ENCODE measurements around the gene COL18A1.

GRCh38 chr21:45415188-45415942 lies 10.4 kb downstream of the COL18A1 start:
- TF ChIP-seq, protein P1, sequence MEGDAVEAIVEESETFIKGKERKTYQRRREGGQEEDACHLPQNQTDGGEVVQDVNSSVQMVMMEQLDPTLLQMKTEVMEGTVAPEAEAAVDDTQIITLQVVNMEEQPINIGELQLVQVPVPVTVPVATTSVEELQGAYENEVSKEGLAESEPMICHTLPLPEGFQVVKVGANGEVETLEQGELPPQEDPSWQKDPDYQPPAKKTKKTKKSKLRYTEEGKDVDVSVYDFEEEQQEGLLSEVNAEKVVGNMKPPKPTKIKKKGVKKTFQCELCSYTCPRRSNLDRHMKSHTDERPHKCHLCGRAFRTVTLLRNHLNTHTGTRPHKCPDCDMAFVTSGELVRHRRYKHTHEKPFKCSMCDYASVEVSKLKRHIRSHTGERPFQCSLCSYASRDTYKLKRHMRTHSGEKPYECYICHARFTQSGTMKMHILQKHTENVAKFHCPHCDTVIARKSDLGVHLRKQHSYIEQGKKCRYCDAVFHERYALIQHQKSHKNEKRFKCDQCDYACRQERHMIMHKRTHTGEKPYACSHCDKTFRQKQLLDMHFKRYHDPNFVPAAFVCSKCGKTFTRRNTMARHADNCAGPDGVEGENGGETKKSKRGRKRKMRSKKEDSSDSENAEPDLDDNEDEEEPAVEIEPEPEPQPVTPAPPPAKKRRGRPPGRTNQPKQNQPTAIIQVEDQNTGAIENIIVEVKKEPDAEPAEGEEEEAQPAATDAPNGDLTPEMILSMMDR (IDR thresholded peaks at IDR 0.05; ENCODE audit: poor library complexity): no peak
- no peak for TF ChIP-seq EZH2 (IDR thresholded peaks at IDR 0.05; ENCODE audit: borderline replicate concordance)

Measured in hepatocyte (in vitro differentiated cells).